ENCODE data around the gene SETD5. TPM values are rescaled to one million over a fixed set of nuclear protein-coding genes. Genes with fewer than 3 reads are reported as not detected.

SETD5 gene
- total RNA-seq, 1 donor from 2014 or later: 198 TPM

GRCh38 chr3:9349321-9350117 is 47.9 kb upstream of the SETD5 start:
- H3K27ac ChIP-seq: no peak overlapping the region
- no peak overlapping the region for H2AFZ ChIP-seq (replicated peaks)
- TF ChIP-seq CTCF (IDR thresholded peaks at IDR 0.05) (no peak), EZH2 (IDR thresholded peaks at IDR 0.05) (no peak), EZH2phosphoT487 (IDR thresholded peaks at IDR 0.05) (no peak)
- no peak overlapping the region for H3K4me3 ChIP-seq
- no peak overlapping the region for H3K9ac ChIP-seq
- no peaks in the 10 kb centered on the region for H3K9me3 Mint-ChIP-seq
- H3K79me2 ChIP-seq (ENCODE audit: low read depth): no peaks in the 10 kb centered on the region
- no peaks in the 10 kb centered on the region for H3K36me3 Mint-ChIP-seq
- H3K4me1 ChIP-seq: peaks cover 12% of the 10 kb centered on the region
- no peaks in the 10 kb centered on the region for H3K36me3 ChIP-seq
- no peaks in the 10 kb centered on the region for H4K20me1 ChIP-seq (ENCODE audit: low read depth)
- peaks cover 40% of the 10 kb centered on the region for H3K4me1 Mint-ChIP-seq
- H3K9me3 ChIP-seq (ENCODE audit: low read depth): no peaks in the 10 kb centered on the region
- peak overlapping the region; percentile 94 for H3K27ac Mint-ChIP-seq
- peak overlapping the region; percentile 50 for H3K4me3 Mint-ChIP-seq
- H3K4me2 ChIP-seq: no peak overlapping the region
- H3K27me3 Mint-ChIP-seq (ENCODE audit: insufficient read depth, low read depth): peaks cover 2% of the 10 kb centered on the region
- peak; percentile 15 for DNase-seq (ENCODE audit: low spot score)
- no peaks in the 10 kb centered on the region for H3K27me3 ChIP-seq
- H3F3A ChIP-seq (ENCODE audit: low read depth): peaks cover 14% of the 10 kb centered on the region

- DNase-seq (ENCODE audit: low spot score): no peak
- Mint-ChIP-seq H3K36me3 (no peaks in the 10 kb centered on the region), H3K27me3 (ENCODE audit: insufficient read depth, low read depth) (peaks cover 7% of the 10 kb centered on the region), H3K9me3 (no peaks in the 10 kb centered on the region), H3K4me3 (no peak overlapping the region), H3K4me1 (peaks cover 42% of the 10 kb centered on the region), H3K27ac (no peak overlapping the region)
- Histone ChIP-seq H3K79me2 (ENCODE audit: low read depth) (no peaks in the 10 kb centered on the region), H3K9ac (no peak overlapping the region), H3K27me3 (no peaks in the 10 kb centered on the region), H3K4me3 (no peak overlapping the region), H3K27ac (no peak overlapping the region), H2AFZ (replicated peaks) (no peak overlapping the region), H4K20me1 (ENCODE audit: low read depth) (no peaks in the 10 kb centered on the region), H3K36me3 (no peaks in the 10 kb centered on the region), H3K4me2 (no peak overlapping the region), H3K9me3 (ENCODE audit: low read depth) (no peaks in the 10 kb centered on the region), H3F3A (ENCODE audit: low read depth) (peaks cover 14% of the 10 kb centered on the region), H3K4me1 (peaks cover 12% of the 10 kb centered on the region)
- no peak for TF ChIP-seq EZH2 (IDR thresholded peaks at IDR 0.05)
- TF ChIP-seq CTCF (IDR thresholded peaks at IDR 0.05): no peak
- no peak for TF ChIP-seq EZH2phosphoT487 (IDR thresholded peaks at IDR 0.05)
Measured at GRCh38 chr3:9351709-9352126, 45.7 kb upstream of the SETD5 start.

- DNase-seq (ENCODE audit: low spot score): peak; percentile 75
- H3K27me3 ChIP-seq: no peaks in the 10 kb centered on the region
- no peak overlapping the region for H3K27ac ChIP-seq
- no peaks in the 10 kb centered on the region for H3K36me3 ChIP-seq
- no peaks in the 10 kb centered on the region for H3K9me3 Mint-ChIP-seq
- H3K4me3 ChIP-seq: no peak overlapping the region
- no peaks in the 10 kb centered on the region for H3K79me2 ChIP-seq (ENCODE audit: low read depth)
- peaks cover 35% of the 10 kb centered on the region for H3K4me1 Mint-ChIP-seq
- H3K27me3 Mint-ChIP-seq (ENCODE audit: insufficient read depth, low read depth): peaks cover 7% of the 10 kb centered on the region
- peaks cover 14% of the 10 kb centered on the region for H3F3A ChIP-seq (ENCODE audit: low read depth)
- H3K9ac ChIP-seq: no peak overlapping the region
- H3K4me1 ChIP-seq: peaks cover 12% of the 10 kb centered on the region
- peak overlapping the region; percentile 70 for H3K27ac Mint-ChIP-seq
- H4K20me1 ChIP-seq (ENCODE audit: low read depth): no peaks in the 10 kb centered on the region
- no peaks in the 10 kb centered on the region for H3K36me3 Mint-ChIP-seq
- H2AFZ ChIP-seq (replicated peaks): peak overlapping the region; percentile 60
- H3K4me3 Mint-ChIP-seq: no peak overlapping the region
- peak overlapping the region; percentile 46 for H3K4me2 ChIP-seq
- TF ChIP-seq CTCF (IDR thresholded peaks at IDR 0.05) (peak; percentile 93), EZH2phosphoT487 (IDR thresholded peaks at IDR 0.05) (no peak), EZH2 (IDR thresholded peaks at IDR 0.05) (no peak)
- no peaks in the 10 kb centered on the region for H3K9me3 ChIP-seq (ENCODE audit: low read depth)
Measured at GRCh38 chr3:9352917-9353752, 44.3 kb upstream of the SETD5 start.

All from neural progenitor cell (in vitro differentiated cells).